Hepatocyte (in vitro differentiated cells): ENCODE data around the gene DOP1B. TPM values are rescaled to one million over a fixed set of nuclear protein-coding genes. Genes with fewer than 3 reads are reported as not detected.
A peak's percentile ranks its signal among the peaks of the same experiment; 100 is the strongest.

Source experiments
- DNase-seq: peaks from one replicate; pipeline ENCODE4 v3.0.0-alpha.2; 2016; ENCODE audit warnings: low spot score
- H2AFZ ChIP-seq: fragments of 200-600 bp; sonication (generic); 2 replicates; pipeline ENCODE4 v1.6.0; 2016; ENCODE audit warnings: antibody characterized with exemption, mild to moderate bottlenecking
- H3K27ac ChIP-seq: fragments of 200-600 bp; sonication (generic); 2 replicates; pipeline ENCODE4 v1.5.1; 2016; ENCODE audit warnings: mild to moderate bottlenecking
- H3K27me3 ChIP-seq: fragments of 200-600 bp; sonication (generic); 2 replicates; pipeline ENCODE4 v1.6.1; 2016
- H3K36me3 ChIP-seq: fragments of 200-600 bp; sonication (generic); replicated peaks from 2 replicates; pipeline ENCODE4 v1.5.1; 2016; ENCODE audit warnings: low read depth; ENCODE audit not compliant: insufficient read depth
- H3K4me1 ChIP-seq: fragments of 200-600 bp; sonication (generic); 2 replicates; pipeline ENCODE4 v1.5.1; 2016; ENCODE audit warnings: mild to moderate bottlenecking, moderate library complexity; ENCODE audit not compliant: insufficient read depth
- H3K4me2 ChIP-seq: fragments of 200-600 bp; sonication (generic); 2 replicates; pipeline ENCODE4 v1.6.0; 2016
- H3K4me3 ChIP-seq: fragments of 200-600 bp; sonication (generic); 2 replicates; pipeline ENCODE4 v1.5.1; 2016; ENCODE audit warnings: mild to moderate bottlenecking
- H3K79me2 ChIP-seq: fragments of 200-600 bp; sonication (generic); 2 replicates; pipeline ENCODE4 v1.6.0; 2017; ENCODE audit warnings: mild to moderate bottlenecking
- H3K9me2 ChIP-seq: fragments of 200-600 bp; sonication (generic); replicated peaks from 2 replicates; pipeline ENCODE4 v1.6.0; 2017; ENCODE audit warnings: mild to moderate bottlenecking; ENCODE audit not compliant: insufficient read depth
- H3K9me3 ChIP-seq: fragments of 200-600 bp; sonication (generic); 2 replicates; pipeline ENCODE4 v1.5.1; 2016; ENCODE audit warnings: low read depth, mild to moderate bottlenecking
- H4K20me1 ChIP-seq: fragments of 200-600 bp; sonication (generic); 2 replicates; pipeline ENCODE4 v1.6.0; 2016; ENCODE audit warnings: mild to moderate bottlenecking; ENCODE audit not compliant: insufficient read depth, poor library complexity, severe bottlenecking
- EZH2 ChIP-seq: fragments of 200-600 bp; sonication (generic); IDR thresholded peaks from 2 replicates; pipeline ENCODE4 v1.6.1; 2016; ENCODE audit warnings: antibody characterized with exemption, mild to moderate bottlenecking, borderline replicate concordance
- EZH2phosphoT487 ChIP-seq: fragments of 200-600 bp; sonication (generic); IDR thresholded peaks from one replicate; pipeline ENCODE4 v1.6.1; 2018; ENCODE audit warnings: antibody characterized with exemption, mild to moderate bottlenecking, low read depth, moderate library complexity; ENCODE audit not compliant: unreplicated experiment, severe bottlenecking
- WGBS: methylation state at CpG from one replicate; pipeline ENCODE4 v1.1.6; 2016; ENCODE audit warnings: low lambda C conversion rate; ENCODE audit errors: missing lambda C conversion rate; 5-methylcytosine and 5-hydroxymethylcytosine counted together
- polyA plus RNA-seq: library from polyadenylated mRNA; unstranded; fragments of >200 nt; fragmentation: Nextera tagmentation; extraction: Ambion mirVana; gene quantifications from 2 replicates; pipeline ENCODE4 v1.2.1, GENCODE V29; 2016
- total RNA-seq: library from RNA; depleted of rRNA; stranded (reverse); fragments of >200 nt; gene quantifications from 2 replicates; pipeline ENCODE4 v1.2.3, GENCODE V29; 2014
- TF ChIP-seq, protein P1 (sequence below): fragments of 200-600 bp; sonication (generic); IDR thresholded peaks from 2 replicates; pipeline ENCODE4 v1.5.1; 2016; ENCODE audit warnings: antibody characterized with exemption, mild to moderate bottlenecking; ENCODE audit not compliant: poor library complexity

The DOP1B gene, protein sequence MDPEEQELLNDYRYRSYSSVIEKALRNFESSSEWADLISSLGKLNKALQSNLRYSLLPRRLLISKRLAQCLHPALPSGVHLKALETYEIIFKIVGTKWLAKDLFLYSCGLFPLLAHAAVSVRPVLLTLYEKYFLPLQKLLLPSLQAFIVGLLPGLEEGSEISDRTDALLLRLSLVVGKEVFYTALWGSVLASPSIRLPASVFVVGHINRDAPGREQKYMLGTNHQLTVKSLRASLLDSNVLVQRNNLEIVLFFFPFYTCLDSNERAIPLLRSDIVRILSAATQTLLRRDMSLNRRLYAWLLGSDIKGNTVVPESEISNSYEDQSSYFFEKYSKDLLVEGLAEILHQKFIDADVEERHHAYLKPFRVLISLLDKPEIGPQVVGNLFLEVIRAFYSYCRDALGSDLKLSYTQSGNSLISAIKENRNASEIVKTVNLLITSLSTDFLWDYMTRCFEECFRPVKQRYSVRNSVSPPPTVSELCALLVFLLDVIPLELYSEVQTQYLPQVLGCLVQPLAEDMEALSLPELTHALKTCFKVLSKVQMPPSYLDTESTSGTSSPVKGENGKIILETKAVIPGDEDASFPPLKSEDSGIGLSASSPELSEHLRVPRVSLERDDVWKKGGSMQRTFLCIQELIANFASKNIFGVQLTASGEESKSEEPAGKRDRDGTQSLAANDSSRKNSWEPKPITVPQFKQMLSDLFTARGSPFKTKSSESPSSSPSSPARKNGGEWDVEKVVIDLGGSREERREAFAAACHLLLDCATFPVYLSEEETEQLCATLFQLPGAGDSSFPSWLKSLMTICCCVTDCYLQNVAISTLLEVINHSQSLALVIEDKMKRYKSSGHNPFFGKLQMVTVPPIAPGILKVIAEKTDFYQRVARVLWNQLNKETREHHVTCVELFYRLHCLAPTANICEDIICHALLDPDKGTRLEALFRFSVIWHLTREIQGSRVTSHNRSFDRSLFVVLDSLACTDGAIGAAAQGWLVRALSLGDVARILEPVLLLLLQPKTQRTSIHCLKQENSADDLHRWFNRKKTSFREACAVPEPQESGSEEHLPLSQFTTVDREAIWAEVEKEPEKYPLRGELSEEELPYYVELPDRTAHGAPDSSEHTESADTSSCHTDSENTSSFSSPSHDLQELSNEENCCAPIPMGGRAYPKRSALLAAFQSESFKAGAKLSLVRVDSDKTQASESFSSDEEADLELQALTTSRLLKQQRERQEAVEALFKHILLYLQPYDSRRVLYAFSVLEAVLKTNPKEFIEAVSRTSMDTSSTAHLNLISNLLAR (N-terminal part only)
- 9.1 and 17.7 TPM in 2 replicates for total RNA-seq
- 6.6 and 7.1 TPM in 2 replicates for polyA plus RNA-seq

DNA sequence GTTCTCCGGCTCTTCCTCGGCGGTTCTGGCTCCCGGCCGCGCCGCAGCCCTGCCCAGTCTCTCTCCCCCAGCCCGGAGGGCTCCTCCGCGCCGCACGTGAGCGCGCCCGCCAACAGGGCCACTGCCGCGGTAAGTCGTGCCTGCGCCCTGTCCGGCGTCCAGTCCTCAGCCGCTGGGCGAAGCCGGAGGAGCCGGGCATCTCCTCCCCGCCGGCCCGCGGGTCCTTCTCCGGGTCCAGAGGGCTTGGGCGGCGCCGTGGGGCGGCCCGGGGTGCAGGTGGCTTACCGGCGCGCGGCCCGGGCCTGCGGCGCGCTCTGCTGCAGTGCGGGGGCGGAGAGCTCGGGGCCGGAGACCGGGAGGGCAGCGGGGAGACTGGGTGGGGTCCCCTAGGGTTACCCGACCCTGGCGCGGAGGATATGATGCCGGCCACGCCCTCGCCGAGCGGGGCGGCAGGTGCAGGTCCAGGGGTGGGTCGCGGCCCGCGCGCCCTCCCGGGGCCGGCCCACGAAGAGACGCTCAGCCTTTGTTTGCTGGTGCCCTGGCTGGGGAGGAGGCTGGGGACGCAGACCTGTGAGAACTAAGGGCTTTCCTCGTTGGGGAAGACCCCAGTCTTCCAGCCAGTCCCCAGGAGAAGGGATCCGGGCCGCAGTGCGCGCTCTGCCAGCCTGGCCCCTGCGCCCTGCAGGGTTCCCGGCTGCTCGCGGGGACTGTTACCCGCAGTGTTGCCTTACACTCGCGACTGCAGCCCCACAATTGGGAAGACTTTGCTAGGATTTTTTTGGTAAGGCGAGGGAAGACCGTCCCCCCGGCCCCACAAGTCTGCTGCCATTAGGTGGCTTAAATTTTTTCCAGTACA lies at the start of gene DOP1B:
Gene DOP1B, plus strand, starts transcription at position 10 of the 856 bp plus-strand sequence. CDS start 7,910 bp downstream, outside the sequence.
- 1% methylated on average over 76 of the region's 83 CpGs for WGBS
- H3K9me3 ChIP-seq: no peaks in the 10 kb centered on the region

DNA sequence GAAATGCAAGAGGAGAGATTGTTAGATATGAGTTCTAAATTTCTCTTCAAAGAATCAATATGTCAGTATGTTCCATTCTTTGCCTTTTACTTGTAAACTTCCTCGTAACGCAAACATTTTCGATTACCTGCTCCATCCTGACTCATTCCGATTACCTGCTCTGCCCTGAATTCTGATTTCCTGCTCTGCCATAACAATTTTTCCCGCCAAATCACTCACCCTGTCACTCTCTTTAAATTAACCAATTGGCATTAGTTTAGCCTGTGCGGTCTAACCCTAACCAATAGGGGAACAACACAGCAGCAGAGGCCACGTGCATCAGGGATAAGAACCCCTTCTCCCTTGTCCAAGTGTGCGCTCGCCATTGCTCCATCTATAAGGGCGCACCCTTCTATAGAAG lies 46.8 kb upstream of the DOP1B start:
- WGBS: 95% methylated on average over 10 of the region's 10 CpGs
- DNase-seq: no peak

More for the DNA sequence above, at the start of gene DOP1B:
- Histone ChIP-seq H3K27me3 (no peaks in the 10 kb centered on the region), H3K36me3 (no peaks in the 10 kb centered on the region), H2AFZ (peak within 1 kb of the TSS; percentile 64), H3K27ac (peak within 1 kb of the TSS; percentile 91), H4K20me1 (no peaks in the 10 kb centered on the region), H3K9me2 (no peaks in the 10 kb centered on the region), H3K4me1 (peaks cover 7% of the 10 kb centered on the region), H3K4me3 (peak within 1 kb of the TSS; percentile 48), H3K4me2 (peak within 1 kb of the TSS; percentile 83), H3K79me2 (peaks cover 39% of the 10 kb centered on the region)
- TF ChIP-seq EZH2: no peak
- TF ChIP-seq EZH2phosphoT487: no peak
- TF ChIP-seq, protein P1, sequence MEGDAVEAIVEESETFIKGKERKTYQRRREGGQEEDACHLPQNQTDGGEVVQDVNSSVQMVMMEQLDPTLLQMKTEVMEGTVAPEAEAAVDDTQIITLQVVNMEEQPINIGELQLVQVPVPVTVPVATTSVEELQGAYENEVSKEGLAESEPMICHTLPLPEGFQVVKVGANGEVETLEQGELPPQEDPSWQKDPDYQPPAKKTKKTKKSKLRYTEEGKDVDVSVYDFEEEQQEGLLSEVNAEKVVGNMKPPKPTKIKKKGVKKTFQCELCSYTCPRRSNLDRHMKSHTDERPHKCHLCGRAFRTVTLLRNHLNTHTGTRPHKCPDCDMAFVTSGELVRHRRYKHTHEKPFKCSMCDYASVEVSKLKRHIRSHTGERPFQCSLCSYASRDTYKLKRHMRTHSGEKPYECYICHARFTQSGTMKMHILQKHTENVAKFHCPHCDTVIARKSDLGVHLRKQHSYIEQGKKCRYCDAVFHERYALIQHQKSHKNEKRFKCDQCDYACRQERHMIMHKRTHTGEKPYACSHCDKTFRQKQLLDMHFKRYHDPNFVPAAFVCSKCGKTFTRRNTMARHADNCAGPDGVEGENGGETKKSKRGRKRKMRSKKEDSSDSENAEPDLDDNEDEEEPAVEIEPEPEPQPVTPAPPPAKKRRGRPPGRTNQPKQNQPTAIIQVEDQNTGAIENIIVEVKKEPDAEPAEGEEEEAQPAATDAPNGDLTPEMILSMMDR: no peak
- DNase-seq: no peak

More for the DNA sequence above, 46.8 kb upstream of the DOP1B start:
- H3K4me1 ChIP-seq: peaks cover 4% of the 10 kb centered on the region
- no peak overlapping the region for H3K4me3 ChIP-seq
- H3K4me2 ChIP-seq: no peak overlapping the region
- H3K9me3 ChIP-seq: no peaks in the 10 kb centered on the region
- H4K20me1 ChIP-seq: no peaks in the 10 kb centered on the region
- H3K27me3 ChIP-seq: peaks cover 8% of the 10 kb centered on the region
- no peak overlapping the region for H3K27ac ChIP-seq
- H3K79me2 ChIP-seq: no peaks in the 10 kb centered on the region
- no peaks in the 10 kb centered on the region for H3K9me2 ChIP-seq
- H2AFZ ChIP-seq: no peak overlapping the region
- TF ChIP-seq, protein P1: no peak
- TF ChIP-seq EZH2phosphoT487 (no peak), EZH2 (no peak)
- no peaks in the 10 kb centered on the region for H3K36me3 ChIP-seq
